DMS 273 treated with DMSO at 0.1 percent for 48 hours (cell line): ENCODE measurements around the gene DGCR6L.
"Not testable (repeated sequence)": the region's sequence is repeated elsewhere in the genome, so short reads cannot be mapped to it uniquely, and the experiment has no call there.

Source experiments
- DNase-seq: peaks from one replicate; lab custom pipeline; 2025; lab: John Stamatoyannopoulos, UW

The DGCR6L gene

DNA sequence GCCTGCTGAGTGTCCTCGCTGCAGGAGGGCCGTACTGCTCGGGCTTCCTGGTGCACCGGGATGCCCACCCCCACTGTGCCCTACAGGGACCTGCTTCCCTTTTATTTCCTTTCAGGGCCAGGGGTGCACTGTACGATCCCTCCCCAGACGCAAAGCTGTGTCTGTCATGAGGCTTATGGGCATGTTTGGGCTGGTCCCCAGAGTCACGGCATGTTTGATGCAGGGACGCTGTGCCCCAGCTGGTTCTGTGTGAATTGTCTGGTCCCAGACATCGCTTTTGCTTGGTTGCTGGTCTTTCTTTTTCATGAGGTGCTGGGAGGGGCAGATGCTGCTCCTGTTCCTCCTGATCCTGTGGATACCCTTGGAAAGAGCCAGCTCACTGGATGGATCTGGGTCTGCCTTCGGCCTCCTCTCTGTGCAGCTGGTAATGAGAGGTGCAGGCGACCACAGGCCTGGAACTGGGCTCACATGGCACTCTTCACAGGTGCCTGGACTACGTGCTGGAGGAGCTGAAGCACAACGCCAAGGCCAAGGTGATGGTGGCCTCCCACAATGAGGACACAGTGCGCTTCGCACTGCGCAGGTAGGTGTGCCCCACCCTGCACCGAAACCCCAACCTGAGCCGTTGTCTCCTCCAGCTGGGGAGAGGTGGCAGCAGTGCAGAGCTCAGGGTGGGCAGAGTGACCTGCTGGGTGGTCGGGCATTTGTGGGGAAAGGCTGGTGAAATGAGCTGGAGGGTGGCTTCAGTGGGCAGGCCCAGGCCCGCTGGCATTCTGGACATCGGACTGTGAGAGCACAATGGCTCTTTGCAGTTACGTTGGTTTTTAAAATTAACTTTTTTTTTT is 10.8 kb downstream of the DGCR6L start:
- DNase-seq, result not testable (repeated sequence)

DNA sequence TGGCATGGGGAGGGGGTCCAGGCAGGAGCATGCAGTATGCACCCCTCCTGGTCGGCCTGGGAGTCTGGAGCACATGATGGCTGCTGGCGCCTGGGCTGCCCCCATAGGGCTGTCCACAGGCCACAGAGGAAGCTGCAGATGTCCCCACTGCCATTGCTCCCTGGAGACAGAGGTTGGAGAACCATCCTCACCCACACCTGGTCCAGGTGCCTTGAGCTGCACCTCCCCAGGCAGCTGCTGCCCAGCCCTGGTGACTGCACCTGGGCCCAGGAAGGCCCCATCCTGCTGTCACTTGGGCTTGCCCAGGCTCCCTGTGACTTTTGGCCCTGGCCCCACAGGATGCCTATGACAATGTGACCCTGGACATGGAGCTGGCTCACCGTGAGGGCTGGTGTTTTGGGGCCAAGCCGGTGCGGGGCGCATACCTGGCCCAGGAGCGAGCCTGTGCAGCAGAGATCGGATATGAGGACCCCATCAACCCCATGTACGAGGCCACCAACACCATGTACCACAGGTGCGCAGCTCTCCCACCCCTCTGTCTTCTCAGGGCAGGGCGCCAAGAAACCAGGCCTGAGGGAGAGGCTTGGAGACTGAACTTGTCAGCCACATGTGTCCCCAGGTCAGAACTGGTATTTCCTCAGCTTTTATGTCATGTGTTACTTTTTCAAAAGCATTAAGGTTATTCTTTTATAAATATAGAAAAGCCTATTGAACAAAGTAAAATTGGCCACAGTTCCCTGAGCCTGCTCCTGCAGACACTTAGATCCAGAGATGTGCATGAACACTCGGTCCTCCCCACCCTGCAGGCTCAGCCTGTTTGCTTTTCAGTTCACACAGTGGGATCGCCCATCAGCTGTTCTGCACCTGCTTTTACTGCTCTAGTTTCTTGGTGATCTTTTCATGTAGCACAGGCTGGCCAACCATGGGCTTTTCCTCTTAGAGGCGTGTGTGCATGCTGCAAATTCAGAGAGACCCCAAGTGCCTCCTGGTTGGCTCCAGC is 12.1 kb downstream of the DGCR6L start:
- DNase-seq, result not testable (repeated sequence)

DNA sequence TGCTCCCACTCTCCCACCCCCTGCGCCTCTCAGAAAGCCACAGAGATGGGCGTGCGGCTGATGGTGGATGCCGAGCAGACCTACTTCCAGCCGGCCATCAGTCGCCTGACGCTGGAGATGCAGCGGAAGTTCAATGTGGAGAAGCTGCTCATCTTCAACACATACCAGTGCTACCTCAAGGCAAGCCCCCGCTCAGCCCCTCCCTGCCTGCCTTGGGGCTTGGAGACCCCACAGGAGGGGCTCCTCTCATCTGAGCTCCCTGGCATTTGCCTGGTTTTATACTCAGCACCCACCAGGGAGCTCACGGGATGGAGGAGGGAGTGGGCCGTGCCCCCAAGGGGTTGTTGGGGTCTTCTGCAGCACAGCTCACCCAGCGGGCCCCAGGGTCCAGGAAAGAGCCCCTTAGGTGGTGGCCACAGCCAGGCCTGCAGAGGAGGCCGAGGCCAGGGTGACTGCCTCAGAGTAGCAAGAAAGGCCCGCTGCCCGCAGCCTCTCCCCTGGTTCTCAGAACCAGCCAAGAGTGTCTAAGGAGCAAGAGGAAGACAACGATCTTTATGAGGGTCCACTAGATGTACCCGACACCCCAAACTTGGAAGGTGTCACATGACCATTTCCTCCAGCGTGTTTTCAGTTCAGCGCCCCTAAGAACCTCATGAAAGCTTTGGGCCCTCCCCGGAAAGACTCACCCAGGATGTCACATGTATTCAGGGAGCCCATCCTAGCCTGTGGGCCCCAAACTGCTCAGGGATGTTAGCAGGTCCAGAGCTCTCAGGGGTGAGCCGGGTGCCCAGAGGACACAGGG is 13.0 kb downstream of the DGCR6L start:
- not testable (repeated sequence) for DNase-seq

DNA sequence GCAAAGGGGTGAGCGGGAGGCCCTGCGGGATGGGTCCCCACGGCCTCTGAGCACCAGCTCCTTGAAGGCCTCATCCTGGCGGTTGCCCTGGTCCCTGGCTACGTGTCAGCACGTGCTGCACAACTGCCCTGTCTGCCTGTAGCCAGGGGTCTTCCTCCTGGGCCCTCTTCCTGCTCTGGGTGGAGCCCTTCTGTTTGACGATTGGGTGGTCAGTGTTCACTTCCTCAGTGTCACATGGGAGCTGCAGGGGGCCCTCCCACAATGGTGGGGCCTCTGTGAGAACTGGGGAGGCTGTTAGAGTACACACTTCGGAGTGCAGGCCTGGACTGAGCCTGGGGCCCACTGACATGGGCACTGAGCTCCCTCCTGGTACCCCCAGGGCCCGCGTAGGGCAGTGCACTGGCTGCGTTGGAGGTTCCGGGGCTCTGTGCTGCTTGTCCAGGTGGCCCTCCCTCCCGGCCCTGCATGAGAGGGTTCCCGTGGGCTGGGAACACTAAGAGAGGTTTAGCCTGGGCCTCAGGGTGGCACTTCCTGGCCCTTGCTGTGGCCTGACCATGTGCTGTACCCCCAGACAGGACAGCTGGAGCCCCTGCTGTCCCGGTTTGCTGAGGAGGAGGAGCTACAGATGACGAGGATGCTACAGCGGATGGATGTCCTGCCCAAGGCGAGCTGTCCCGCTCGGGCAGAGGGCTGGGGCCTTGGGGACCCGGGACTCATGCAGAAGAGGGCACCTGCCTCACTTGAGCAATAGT is 13.8 kb downstream of the DGCR6L start:
- no peak for DNase-seq

DNA sequence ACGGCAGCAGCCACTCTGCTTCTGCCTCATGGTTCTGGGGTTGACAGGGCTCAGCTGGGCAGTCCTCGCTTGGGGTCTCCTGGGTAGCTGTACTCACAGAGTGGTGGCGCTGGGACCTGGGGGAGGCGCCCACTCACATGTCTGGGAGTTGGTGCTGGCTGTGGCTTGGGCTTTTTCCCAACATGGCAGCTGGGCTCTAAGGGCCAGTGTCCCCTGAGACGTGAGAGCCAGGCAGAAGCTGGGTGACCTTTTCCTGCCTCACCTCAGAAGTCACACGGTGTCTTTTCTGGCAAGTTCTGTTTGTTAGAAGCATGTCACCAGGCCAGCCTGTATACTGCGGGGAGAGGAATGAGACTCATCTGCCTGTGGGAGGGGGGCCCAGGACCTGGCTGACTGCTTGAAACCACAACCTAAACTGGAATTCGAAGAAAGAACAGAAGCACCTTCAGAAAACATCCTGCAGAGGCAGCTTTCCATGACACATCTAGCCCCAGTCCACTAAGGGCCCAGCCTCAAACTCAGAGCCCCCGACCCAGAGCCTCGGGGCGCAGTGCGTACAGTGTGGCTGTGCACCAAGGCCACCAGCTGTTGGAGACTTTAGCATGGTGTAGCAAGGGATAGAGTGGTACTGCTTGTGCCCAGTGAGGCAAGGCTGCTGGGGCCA is 14.5 kb downstream of the DGCR6L start:
- DNase-seq, result not testable (repeated sequence)

DNA sequence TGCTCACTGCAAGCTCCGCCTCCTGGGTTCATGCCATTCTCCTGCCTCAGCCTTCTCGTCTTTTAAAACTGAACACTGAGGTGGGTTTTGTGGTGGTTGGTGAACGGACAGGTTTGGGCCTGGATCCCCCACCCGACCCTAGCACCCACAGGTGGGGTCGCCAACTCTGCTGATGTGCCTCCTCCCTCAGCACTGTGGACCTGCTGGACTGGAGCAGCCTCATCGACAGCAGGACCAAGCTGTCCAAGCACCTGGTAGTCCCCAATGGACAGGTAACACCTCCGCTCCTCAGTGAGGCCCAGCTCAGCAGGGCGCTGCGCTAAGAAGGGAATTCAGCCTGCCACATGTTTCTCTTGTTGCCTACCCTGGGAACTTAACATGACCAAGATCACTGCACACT is 15.2 kb downstream of the DGCR6L start:
- no peak for DNase-seq

DNA sequence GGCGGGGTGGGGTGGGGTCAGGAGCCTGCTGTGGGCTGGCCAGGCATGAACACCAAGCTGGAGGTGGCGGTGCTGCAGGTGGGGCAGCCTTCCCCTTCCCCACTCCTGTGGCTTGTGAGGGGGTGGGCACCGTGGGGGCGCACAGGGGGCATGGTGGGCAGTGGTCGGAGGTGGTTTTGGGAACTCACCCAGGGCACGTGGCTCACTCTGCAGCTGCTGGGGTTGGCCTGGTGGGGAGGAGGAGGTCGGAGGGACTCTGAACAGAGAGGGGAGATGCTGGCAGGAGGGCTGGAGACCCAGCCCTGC is 16.7 kb downstream of the DGCR6L start:
- not testable (repeated sequence) for DNase-seq

DNA sequence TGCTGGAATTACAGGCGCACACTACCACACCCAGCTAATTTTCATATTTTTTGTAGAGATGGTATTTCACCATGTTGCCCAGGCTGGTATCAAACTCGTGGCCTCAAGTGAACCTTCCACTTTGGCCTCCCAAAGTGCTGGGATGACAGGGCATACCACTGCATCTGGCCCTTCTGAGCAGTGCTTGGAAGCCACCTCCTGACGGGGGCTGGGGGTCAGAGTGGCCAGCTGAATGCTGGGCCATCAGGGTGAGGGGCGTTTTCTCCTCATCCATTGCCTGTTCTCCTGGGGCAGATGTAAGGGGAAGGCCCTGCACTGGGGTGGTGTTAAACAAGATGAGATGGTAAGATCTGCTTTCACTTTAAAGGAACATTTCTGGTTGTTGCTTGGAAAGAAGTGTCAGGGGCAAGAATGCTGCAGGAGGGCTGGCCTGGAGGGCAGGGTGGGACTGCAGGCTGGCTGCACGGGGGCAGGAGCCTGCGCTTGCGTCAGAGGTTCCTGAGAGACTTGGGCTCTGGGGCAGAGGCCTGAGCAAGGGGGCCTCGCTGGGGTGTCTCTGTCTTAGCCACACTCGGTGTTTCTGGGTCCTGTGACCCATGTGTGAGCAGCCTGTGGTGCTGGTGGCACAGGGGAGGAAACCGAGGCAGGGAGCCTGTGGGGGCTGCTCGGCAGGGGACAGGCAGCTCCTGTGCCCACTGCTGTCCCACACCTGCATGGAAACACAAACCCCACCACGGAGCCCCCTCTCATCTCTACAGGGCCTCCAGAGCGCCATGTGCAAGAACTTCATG is 17.2 kb downstream of the DGCR6L start:
- no peak for DNase-seq

DNA sequence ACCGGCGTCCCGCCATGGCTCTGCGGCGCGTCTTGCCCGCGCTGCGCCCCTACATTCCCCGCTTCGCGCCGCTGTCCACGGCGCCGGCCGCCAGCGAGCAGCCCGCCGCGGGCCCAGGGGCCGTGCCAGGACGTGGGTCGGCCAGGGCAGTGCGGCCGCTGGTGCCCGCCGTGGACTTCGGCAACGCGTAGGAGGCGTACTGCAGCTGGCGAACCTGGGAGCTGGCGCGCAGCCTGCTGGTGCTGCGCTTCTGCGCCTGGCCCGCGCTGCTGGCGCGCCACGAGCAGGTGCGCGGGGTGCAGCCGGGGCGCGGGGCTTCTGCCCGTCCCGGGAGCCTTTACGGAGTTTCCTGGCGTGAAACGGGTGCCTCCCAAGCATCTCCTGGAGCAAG is 20.1 kb downstream of the DGCR6L start:
- DNase-seq, result no peak

DNA sequence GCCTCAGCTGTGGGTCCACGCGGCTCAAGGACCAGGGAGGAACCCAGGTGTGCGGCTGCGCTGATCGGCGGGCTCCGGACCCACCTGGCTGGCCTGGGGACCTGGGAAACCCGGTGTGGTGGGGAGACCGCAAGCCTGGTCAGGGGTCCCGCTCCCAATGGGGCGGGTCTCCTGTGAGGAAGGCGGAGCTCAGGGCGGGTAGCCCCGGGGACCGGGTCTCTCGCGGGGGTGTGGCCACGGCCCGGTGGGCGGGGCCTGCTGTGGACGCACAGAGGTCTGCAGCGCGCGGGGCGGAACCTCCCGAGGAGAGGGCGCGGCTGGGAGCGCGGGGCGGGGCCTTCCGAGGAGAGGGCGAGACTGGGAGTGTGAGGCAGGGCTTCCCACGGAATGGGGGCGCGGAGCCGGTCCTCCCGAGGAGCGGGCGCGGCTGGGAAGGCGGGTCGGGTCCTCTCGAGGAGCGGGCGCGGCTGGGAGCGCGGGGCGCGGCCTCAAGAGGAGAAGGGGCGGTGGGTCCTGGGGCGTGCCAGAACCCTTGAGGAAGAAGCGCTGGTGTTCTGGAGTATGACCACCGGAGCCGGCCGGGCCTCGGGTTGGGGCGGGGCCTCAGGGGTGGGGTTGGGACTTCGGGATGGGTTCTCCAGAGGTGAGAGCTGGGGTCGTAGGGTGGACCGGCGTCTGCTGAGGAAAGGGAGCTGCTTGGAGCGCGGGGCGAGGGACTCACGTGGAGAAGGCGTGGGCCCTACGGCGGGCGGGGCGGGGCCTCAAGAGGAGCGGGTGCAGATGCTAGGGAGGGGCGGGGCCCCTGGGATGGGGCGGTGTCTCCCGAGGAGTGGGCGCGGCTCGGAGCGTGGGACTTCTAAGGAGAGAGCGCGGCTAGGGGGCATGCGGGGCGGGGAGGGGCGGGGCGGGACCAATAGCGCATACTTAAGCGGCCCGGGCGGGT is 20.8 kb downstream of the DGCR6L start:
- peak; percentile 48 for DNase-seq

DNA sequence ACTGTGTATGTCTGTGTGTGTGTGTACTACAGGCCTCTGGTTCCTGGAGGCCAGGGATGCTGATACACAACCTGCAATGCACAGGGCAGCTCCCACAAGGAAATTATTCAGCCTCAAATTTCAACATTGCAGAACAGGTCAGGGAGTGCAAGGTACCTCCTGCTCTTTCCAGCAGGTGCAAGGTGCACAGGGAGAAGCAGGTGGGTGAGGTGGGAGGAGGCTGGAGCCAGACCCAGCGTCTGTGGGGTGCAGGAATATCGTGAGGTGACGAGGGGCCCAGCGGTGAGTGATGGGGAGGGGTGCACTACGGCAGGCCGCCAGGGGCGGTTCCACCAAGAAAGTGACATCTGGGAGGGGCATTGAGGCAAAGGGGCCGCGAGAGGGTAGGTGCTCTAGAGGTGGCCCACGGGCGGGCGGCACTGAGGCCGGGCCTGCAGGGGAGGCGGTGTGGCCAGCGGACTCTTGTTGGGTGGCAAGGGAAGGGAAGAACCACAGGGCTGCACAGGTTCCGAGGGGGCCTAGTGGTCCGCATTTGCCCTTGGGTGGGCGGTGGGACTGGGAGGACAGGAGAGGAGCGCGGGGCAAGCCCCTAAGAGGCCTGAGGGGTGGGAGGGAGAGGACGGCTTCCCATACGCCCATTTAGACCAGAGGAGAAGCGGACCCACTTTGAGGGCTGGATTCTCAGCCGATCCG is 21.6 kb downstream of the DGCR6L start:
- DNase-seq, result no peak

DNA sequence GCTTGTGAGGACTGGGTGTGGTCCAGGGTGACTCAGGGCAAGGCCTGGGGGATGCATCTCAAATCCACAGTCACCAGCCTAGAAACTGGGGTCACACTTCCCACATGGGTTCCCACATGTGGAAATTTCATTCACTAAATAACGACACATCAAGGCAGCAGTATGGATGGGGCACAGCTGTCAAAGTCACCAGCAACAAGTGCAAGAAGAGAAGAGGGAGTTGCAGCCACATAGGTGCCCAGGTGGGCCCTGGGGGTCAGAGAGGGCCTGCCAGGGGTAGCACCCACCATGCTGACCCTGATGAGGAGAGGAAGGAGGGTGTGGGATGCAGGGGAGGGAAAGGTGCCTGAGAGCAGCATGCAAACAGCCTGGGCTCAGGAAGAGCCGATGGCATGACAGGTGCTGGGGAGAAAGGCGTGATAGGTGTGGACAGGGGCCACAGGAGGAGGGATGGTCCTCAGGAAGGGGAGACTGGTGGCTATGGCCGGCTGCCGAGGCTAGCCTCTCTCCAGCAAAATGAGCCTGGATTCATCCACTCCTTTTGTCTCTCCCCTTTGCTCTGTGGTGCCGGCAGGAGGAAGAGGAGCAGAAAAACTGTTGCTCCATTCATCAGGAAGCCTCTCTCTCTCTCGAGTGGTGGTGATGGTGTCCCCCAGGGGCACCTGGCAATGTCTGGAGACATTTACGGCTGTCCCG is 22.3 kb downstream of the DGCR6L start:
- DNase-seq, result no peak

DNA sequence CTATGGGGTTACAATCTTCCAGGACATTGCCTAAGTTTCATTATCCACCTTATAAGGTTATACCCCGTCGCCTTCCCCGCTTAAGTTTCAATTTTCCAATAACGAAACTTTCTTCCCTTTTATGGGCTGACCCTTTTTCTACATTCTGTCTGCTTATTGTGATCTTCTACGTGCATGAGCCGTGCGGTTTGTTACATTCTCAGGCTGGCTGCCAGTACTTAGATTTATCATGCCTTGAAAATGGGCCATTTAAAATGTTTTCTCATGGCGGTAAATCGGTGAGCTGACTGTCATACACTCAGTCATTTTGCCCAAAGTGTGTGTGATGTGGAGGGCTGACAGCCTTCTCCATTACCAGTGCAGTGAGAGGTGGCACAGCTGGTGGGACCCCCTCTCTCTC is 23.3 kb downstream of the DGCR6L start:
- no peak for DNase-seq

DNA sequence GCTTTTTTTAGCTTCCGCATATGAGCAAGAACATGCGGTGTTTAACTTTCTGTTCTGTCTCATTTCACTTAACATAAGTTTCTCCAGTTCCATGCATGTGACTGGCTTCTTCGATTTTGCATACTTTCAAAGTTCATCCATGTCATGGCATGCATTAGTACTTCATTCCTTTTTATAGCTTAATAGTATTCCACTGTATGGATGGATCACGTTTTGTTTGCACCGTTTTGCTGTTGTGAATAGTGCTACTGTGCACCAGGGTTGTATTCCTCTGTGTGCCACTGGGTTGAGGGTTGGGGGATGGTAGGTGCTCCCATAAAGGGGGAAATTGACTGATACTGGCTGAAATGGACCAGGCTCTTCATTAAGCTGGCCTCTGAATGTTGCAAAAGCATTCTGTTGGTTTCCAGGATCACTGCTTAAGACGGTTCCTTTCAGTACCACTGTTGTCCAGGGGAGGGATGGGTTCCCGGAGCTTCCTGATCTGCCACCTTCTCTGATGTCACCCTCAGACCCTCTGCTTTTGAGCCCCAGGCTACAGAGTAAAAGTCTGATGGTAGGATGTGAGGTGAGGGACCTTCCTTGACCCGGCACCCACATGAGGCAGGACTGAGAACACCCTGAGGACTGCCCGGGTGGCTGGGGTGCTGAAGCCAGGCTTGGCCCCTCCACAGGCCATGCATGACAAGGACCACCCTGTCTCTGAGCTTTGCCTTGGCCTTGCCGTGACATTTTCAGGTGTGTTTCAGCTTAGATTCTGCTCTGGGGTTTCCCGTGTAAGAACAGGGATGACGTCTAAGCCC is 24.4 kb downstream of the DGCR6L start:
- DNase-seq, result no peak

DNA sequence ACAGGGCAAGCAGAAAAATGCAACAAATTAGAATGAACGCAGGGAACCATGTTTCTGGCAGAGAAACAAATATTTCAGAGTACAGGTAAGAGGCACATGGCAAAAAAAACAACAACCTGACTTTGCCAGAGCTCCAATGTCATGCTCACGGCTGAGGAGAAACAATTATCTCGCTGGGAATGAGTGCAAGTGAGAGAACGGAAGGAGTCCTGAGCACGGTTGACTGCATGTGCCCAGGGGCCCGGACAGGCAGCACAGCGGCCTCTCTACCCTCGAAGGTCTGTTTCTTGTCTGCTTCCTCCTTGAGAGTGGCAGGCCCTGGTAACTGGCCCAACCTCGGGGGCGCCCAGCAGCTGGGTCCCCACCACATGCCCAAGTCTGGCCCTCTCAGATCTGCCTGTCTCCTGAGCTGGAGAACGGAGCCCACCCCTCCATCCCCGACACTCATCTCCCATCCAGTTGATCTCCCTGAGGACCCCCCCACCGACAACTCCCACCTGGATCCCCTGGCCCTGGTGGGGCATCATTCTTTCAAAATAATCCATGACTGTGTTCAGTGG is 27.1 kb downstream of the DGCR6L start:
- DNase-seq, result no peak

DNA sequence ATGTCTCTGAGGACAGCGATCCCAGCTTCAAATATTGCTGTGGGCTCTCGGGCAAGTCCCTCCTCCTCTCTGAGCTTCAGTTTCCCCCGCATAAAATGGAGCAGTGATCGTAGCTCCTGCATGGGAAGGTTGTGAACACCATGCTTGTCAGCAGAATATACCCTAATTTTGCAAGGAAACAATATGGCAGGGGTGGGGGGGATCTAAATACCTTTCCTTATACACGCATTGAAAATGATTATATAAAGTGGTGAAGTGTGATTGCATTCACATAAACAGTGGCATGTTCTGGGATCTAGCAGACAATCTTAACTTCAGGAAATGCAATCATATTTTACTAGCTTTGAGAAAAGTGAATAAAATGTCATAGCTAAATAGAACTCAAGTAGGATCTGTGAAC is 27.8 kb downstream of the DGCR6L start:
- no peak for DNase-seq
